Measurements from ENCODE around the gene ADI1. TPM values are rescaled to one million over a fixed set of nuclear protein-coding genes. Genes with fewer than 3 reads are reported as not detected.

Gene ADI1
- total RNA-seq, 1 donor from 2014 or later, result 41.6 TPM

- TF ChIP-seq CTCF (IDR thresholded peaks at IDR 0.05; ENCODE audit: insufficient read depth, low read depth, low read length) (no peak), EZH2 (IDR thresholded peaks at IDR 0.05; ENCODE audit: insufficient read depth, low read length) (no peak)
- DNase-seq (ENCODE audit: low read depth) (no peak), FAIRE-seq (no peak)
- no peak overlapping the region for H3K4me2 ChIP-seq (ENCODE audit: low read length)
- H3K4me1 Mint-ChIP-seq (ENCODE audit: low read depth, unreplicated experiment), result peaks cover 15% of the 10 kb centered on the region
- no peak overlapping the region for H3K4me3 Mint-ChIP-seq (ENCODE audit: unreplicated experiment)
- no peak overlapping the region for H3K27ac ChIP-seq (ENCODE audit: low read depth, low read length)
- H3K9me3 ChIP-seq (ENCODE audit: insufficient read depth, low read depth, low read length), result no peaks in the 10 kb centered on the region
- H3K27me3 Mint-ChIP-seq (ENCODE audit: low read depth, unreplicated experiment), result no peaks in the 10 kb centered on the region
- H3K9ac ChIP-seq (ENCODE audit: low read length), result no peak overlapping the region
- peaks cover 2% of the 10 kb centered on the region for H3K36me3 ChIP-seq (ENCODE audit: insufficient read depth, low read length)
- H3K27me3 ChIP-seq (ENCODE audit: insufficient read depth, low read length), result no peaks in the 10 kb centered on the region
- peaks cover 5% of the 10 kb centered on the region for H3K36me3 Mint-ChIP-seq (ENCODE audit: low read depth, unreplicated experiment)
- H4K20me1 ChIP-seq (ENCODE audit: insufficient read depth, low read length), result no peaks in the 10 kb centered on the region
- peaks cover 21% of the 10 kb centered on the region for H3K4me1 ChIP-seq (ENCODE audit: insufficient read depth, low read length)
- H2AFZ ChIP-seq (ENCODE audit: low read depth, low read length), result no peak overlapping the region
- no peaks in the 10 kb centered on the region for H3K79me2 ChIP-seq (ENCODE audit: insufficient read depth, low read length)
- no peak overlapping the region for H3K4me3 ChIP-seq (ENCODE audit: insufficient read depth, low read depth, low read length)
- no peaks in the 10 kb centered on the region for H3K9me3 Mint-ChIP-seq (ENCODE audit: unreplicated experiment)
- H3K27ac Mint-ChIP-seq (ENCODE audit: unreplicated experiment), result no peak overlapping the region
Observed at GRCh38 chr2:3463186-3463835, 56.0 kb downstream of the ADI1 start.

GRCh38 chr2:3462493-3463104, 56.7 kb downstream of the ADI1 start:
- no peaks in the 10 kb centered on the region for H4K20me1 ChIP-seq (ENCODE audit: insufficient read depth, low read length)
- no peak overlapping the region for H2AFZ ChIP-seq (ENCODE audit: low read depth, low read length)
- Mint-ChIP-seq H3K36me3 (ENCODE audit: low read depth, unreplicated experiment) (peaks cover 3% of the 10 kb centered on the region), H3K27me3 (ENCODE audit: low read depth, unreplicated experiment) (no peaks in the 10 kb centered on the region), H3K4me1 (ENCODE audit: low read depth, unreplicated experiment) (peaks cover 15% of the 10 kb centered on the region), H3K9me3 (ENCODE audit: unreplicated experiment) (no peaks in the 10 kb centered on the region), H3K4me3 (ENCODE audit: unreplicated experiment) (no peak overlapping the region), H3K27ac (ENCODE audit: unreplicated experiment) (no peak overlapping the region)
- no peak overlapping the region for H3K9ac ChIP-seq (ENCODE audit: low read length)
- H3K9me3 ChIP-seq (ENCODE audit: insufficient read depth, low read depth, low read length), result no peaks in the 10 kb centered on the region
- DNase-seq (ENCODE audit: low read depth), result no peak
- TF ChIP-seq CTCF (IDR thresholded peaks at IDR 0.05; ENCODE audit: insufficient read depth, low read depth, low read length) (no peak), EZH2 (IDR thresholded peaks at IDR 0.05; ENCODE audit: insufficient read depth, low read length) (no peak)
- H3K4me2 ChIP-seq (ENCODE audit: low read length), result no peak overlapping the region
- H3K36me3 ChIP-seq (ENCODE audit: insufficient read depth, low read length), result peaks cover 2% of the 10 kb centered on the region
- H3K4me1 ChIP-seq (ENCODE audit: insufficient read depth, low read length), result peaks cover 21% of the 10 kb centered on the region
- H3K27me3 ChIP-seq (ENCODE audit: insufficient read depth, low read length), result no peaks in the 10 kb centered on the region
- no peaks in the 10 kb centered on the region for H3K79me2 ChIP-seq (ENCODE audit: insufficient read depth, low read length)
- no peak overlapping the region for H3K4me3 ChIP-seq (ENCODE audit: insufficient read depth, low read depth, low read length)
- FAIRE-seq, result no peak
- no peak overlapping the region for H3K27ac ChIP-seq (ENCODE audit: low read depth, low read length)

Data from astrocyte (in vitro differentiated cells and primary cell).